Activated naive CD4-positive, alpha-beta T cell treated with anti-CD3 and anti-CD28 coated beads for 36 hours (primary cell): ENCODE data around the gene KRTAP19-1. TPM values are rescaled to one million over a fixed set of nuclear protein-coding genes. Genes with fewer than 3 reads are reported as not detected.

Experiments
- CTCF ChIA-PET: fragments of 350-600 bp; sonication (Branson Sonifier 250); formaldehyde crosslinking; loops from one replicate; lab custom pipeline; 2021; ENCODE audit warnings: antibody characterized with exemption; lab: Charles Lee
- DNase-seq: peaks from one replicate; pipeline ENCODE4 v3.0.0-alpha.2; 2020
- H3K27ac Mint-ChIP-seq: one replicate; pipeline ENCODE4 v1.8.0; 2021; ENCODE audit warnings: mild to moderate bottlenecking, mixed read lengths
- H3K27me3 Mint-ChIP-seq: one replicate; pipeline ENCODE4 v1.8.0; 2021; ENCODE audit warnings: low read depth, mixed read lengths
- H3K36me3 Mint-ChIP-seq: one replicate; pipeline ENCODE4 v1.8.0; 2021; ENCODE audit warnings: low read depth, mixed read lengths
- H3K4me1 Mint-ChIP-seq: one replicate; pipeline ENCODE4 v1.8.0; 2021; ENCODE audit warnings: low read depth, mixed read lengths
- H3K4me3 Mint-ChIP-seq: one replicate; pipeline ENCODE4 v1.8.0; 2021; ENCODE audit warnings: mild to moderate bottlenecking, moderate library complexity, mixed read lengths
- H3K9me3 Mint-ChIP-seq: one replicate; pipeline ENCODE4 v1.8.0; 2021; ENCODE audit warnings: mixed read lengths
- intact Hi-C: fragments of 100-400 bp; cut with micrococcal nuclease; formaldehyde crosslinking; loops from one replicate; pipeline ENCODE4 v1.15.1; 2023
- total RNA-seq, 2 experiments: library from RNA; stranded (reverse); gene quantifications; one replicate each; pipeline ENCODE4 v1.2.3, GENCODE V29; 2021

The KRTAP19-1 gene
- total RNA-seq, 2 experiments from 2014 or later: not detected

- H3K36me3 Mint-ChIP-seq: no peaks in the 10 kb centered on the region
- H3K27ac Mint-ChIP-seq: no peak overlapping the region
- no peak for DNase-seq
- intact Hi-C loops: no loop called here
- no peak overlapping the region for H3K4me3 Mint-ChIP-seq
- CTCF ChIA-PET: no interaction called here
- H3K9me3 Mint-ChIP-seq: no peaks in the 10 kb centered on the region
- peaks cover 8% of the 10 kb centered on the region for H3K27me3 Mint-ChIP-seq
- H3K4me1 Mint-ChIP-seq: no peaks in the 10 kb centered on the region
These were observed 11.1 kb downstream of the KRTAP19-1 start for GRCh38 chr21:30468900-30469714.

GRCh38 chr21:30463713-30464112 is 16.5 kb downstream of the KRTAP19-1 start:
- no peak overlapping the region for H3K4me3 Mint-ChIP-seq
- CTCF ChIA-PET: no interaction called here
- H3K9me3 Mint-ChIP-seq: no peaks in the 10 kb centered on the region
- peaks cover 5% of the 10 kb centered on the region for H3K27me3 Mint-ChIP-seq
- no peak overlapping the region for H3K27ac Mint-ChIP-seq
- no peaks in the 10 kb centered on the region for H3K4me1 Mint-ChIP-seq
- intact Hi-C loops: no loop called here
- DNase-seq: no peak
- H3K36me3 Mint-ChIP-seq: no peaks in the 10 kb centered on the region

GRCh38 chr21:30448514-30448913 is 31.7 kb downstream of the KRTAP19-1 start:
- H3K27ac Mint-ChIP-seq: no peak overlapping the region
- H3K27me3 Mint-ChIP-seq: peaks cover 14% of the 10 kb centered on the region
- no peak for DNase-seq
- CTCF ChIA-PET: interaction anchor here (1.6 kb wide), 1 partner anchor 12 kb away, joined by 6 read pairs; no protein-coding TSS in a partner anchor
- no peaks in the 10 kb centered on the region for H3K9me3 Mint-ChIP-seq
- intact Hi-C loops: no loop called here
- H3K4me1 Mint-ChIP-seq: peaks cover 2% of the 10 kb centered on the region
- no peak overlapping the region for H3K4me3 Mint-ChIP-seq
- H3K36me3 Mint-ChIP-seq: no peaks in the 10 kb centered on the region

GRCh38 chr21:30447056-30447455 is 33.1 kb downstream of the KRTAP19-1 start:
- DNase-seq: no peak
- no peak overlapping the region for H3K4me3 Mint-ChIP-seq
- H3K4me1 Mint-ChIP-seq: peaks cover 2% of the 10 kb centered on the region
- H3K9me3 Mint-ChIP-seq: no peaks in the 10 kb centered on the region
- CTCF ChIA-PET: interaction anchor here (1.6 kb wide), 1 partner anchor 10 kb away, joined by 6 read pairs; no protein-coding TSS in a partner anchor
- H3K27me3 Mint-ChIP-seq: peaks cover 14% of the 10 kb centered on the region
- H3K27ac Mint-ChIP-seq: no peak overlapping the region
- no peaks in the 10 kb centered on the region for H3K36me3 Mint-ChIP-seq
- intact Hi-C loops: no loop called here

- no peaks in the 10 kb centered on the region for H3K36me3 Mint-ChIP-seq
- peaks cover 2% of the 10 kb centered on the region for H3K4me1 Mint-ChIP-seq
- no peak overlapping the region for H3K4me3 Mint-ChIP-seq
- CTCF ChIA-PET: no interaction called here
- intact Hi-C loops: no loop called here
- H3K9me3 Mint-ChIP-seq: no peaks in the 10 kb centered on the region
- no peak overlapping the region for H3K27ac Mint-ChIP-seq
- DNase-seq: no peak
- peaks cover 16% of the 10 kb centered on the region for H3K27me3 Mint-ChIP-seq
These were observed 36.0 kb downstream of the KRTAP19-1 start for GRCh38 chr21:30444204-30444603.

GRCh38 chr21:30443226-30443625 is 36.9 kb downstream of the KRTAP19-1 start:
- H3K4me3 Mint-ChIP-seq: no peak overlapping the region
- H3K36me3 Mint-ChIP-seq: no peaks in the 10 kb centered on the region
- intact Hi-C loops: no loop called here
- peaks cover 16% of the 10 kb centered on the region for H3K27me3 Mint-ChIP-seq
- H3K27ac Mint-ChIP-seq: no peak overlapping the region
- CTCF ChIA-PET: no interaction called here
- DNase-seq: no peak
- H3K9me3 Mint-ChIP-seq: no peaks in the 10 kb centered on the region
- H3K4me1 Mint-ChIP-seq: peaks cover 2% of the 10 kb centered on the region

- Mint-ChIP-seq H3K27me3 (peaks cover 11% of the 10 kb centered on the region), H3K9me3 (no peaks in the 10 kb centered on the region), H3K4me3 (no peak within 1 kb of the TSS), H3K4me1 (no peaks in the 10 kb centered on the region), H3K27ac (no peak within 1 kb of the TSS), H3K36me3 (no peaks in the 10 kb centered on the region)
- CTCF ChIA-PET: no interaction called here
- no peak for DNase-seq
- intact Hi-C loops: loop anchor here (10.0 kb wide), 1 partner anchor 395 kb away; no protein-coding TSS in a partner anchor
These were observed 40.2 kb downstream of the KRTAP19-1 start, which contains the start of gene KRTAP15-1 for GRCh38 chr21:30439975-30440374. TSS of gene KRTAP15-1 (plus strand) at chr21:30440275. CDS start at chr21:30440328, 53 bp downstream.

- intact Hi-C loops: loop anchor here (10.0 kb wide), 1 partner anchor 392 kb away; no protein-coding TSS in a partner anchor
- peaks cover 15% of the 10 kb centered on the region for H3K27me3 Mint-ChIP-seq
- no peak overlapping the region for H3K4me3 Mint-ChIP-seq
- H3K4me1 Mint-ChIP-seq: no peaks in the 10 kb centered on the region
- no peak overlapping the region for H3K27ac Mint-ChIP-seq
- DNase-seq: no peak
- H3K9me3 Mint-ChIP-seq: no peaks in the 10 kb centered on the region
- no peaks in the 10 kb centered on the region for H3K36me3 Mint-ChIP-seq
- CTCF ChIA-PET: interaction anchor here (0.5 to 1.3 kb wide), 3 partner anchors 11 to 1347 kb away, joined by 4 to 6 read pairs (median 5); no protein-coding TSS in a partner anchor
These were observed 43.1 kb downstream of the KRTAP19-1 start for GRCh38 chr21:30437010-30437565.

GRCh38 chr21:30434033-30434631 is 46.0 kb downstream of the KRTAP19-1 start:
- intact Hi-C loops: loop anchor here (2.0 to 10.0 kb wide), 2 partner anchors 93 to 389 kb away; no protein-coding TSS in a partner anchor
- CTCF ChIA-PET: interaction anchor here (0.6 to 1.6 kb wide), 4 partner anchors 19 to 170 kb away, joined by 3 to 5 read pairs (median 4); partner anchors contain the start of gene KRTAP19-1
- Mint-ChIP-seq H3K4me3 (no peak overlapping the region), H3K27ac (no peak overlapping the region), H3K9me3 (peaks cover 2% of the 10 kb centered on the region), H3K4me1 (no peaks in the 10 kb centered on the region), H3K27me3 (peaks cover 10% of the 10 kb centered on the region), H3K36me3 (no peaks in the 10 kb centered on the region)
- DNase-seq: peak; percentile 31

- intact Hi-C loops: loop anchor here (10.0 kb wide), 1 partner anchor 385 kb away; no protein-coding TSS in a partner anchor
- Mint-ChIP-seq H3K9me3 (peaks cover 2% of the 10 kb centered on the region), H3K27me3 (peaks cover 6% of the 10 kb centered on the region), H3K4me1 (no peaks in the 10 kb centered on the region), H3K4me3 (no peak within 1 kb of the TSS), H3K27ac (no peak within 1 kb of the TSS), H3K36me3 (no peaks in the 10 kb centered on the region)
- CTCF ChIA-PET: no interaction called here
- no peak for DNase-seq
These were observed 50.0 kb downstream of the KRTAP19-1 start, which contains the start of gene KRTAP13-4 for GRCh38 chr21:30430170-30430655. TSS of gene KRTAP13-4 (plus strand) at chr21:30430220. CDS start at chr21:30430276, 56 bp downstream.
